CD4-positive, alpha-beta T cell treated with Interleukin-17A for 4 hours (primary cell): ENCODE data around the gene ERCC2.
"Not testable (repeated sequence)": the region's sequence is repeated elsewhere in the genome, so short reads cannot be mapped to it uniquely, and the experiment has no call there.

Source experiments
- DNase-seq: peaks from one replicate; pipeline ENCODE4 v3.0.0-alpha.2; 2020; ENCODE audit warnings: mixed read lengths

The ERCC2 gene

DNA sequence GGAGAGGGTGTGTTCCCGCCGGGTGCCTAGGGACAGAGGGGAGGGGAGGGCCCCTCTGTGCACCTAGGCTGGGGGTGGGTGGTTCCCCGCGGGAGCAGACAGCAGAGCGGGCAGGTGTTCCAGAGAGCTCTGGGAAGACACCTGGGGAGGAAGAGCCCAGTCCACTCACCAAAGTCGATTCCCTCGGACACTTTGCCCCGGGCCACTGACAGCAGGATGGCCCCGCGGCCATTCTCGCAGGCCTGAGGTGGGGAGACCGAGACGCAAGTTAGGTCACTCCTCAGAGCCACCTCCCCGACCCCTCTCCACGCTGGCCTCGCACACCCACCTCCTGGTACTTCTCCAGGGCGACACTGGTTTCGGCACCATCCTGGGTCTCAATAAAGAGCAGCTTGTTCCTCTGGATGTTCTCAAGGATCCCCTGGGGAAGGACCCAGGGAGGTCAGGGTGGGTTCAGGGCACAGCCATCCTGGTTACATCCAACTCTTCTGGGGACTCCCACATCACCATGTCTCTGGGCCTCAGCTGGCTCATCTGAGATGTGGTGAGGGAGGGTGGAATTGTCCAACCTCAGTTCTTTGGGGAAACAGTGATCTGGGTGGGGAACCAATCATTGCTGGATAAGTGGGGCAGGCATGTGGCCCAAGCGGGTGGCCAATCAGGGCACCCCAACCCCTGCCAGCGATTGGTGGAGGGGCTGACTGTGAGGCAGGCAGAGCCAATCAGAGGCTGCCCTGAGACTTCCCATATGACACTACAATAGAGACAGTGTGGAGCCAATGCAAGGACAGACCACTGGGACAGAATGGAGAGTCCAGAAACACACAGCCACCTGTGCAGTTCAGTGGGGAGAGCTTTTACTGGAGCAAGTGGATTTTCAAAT, 17.2 kb downstream of the ERCC2 start:
- no peak for DNase-seq

DNA sequence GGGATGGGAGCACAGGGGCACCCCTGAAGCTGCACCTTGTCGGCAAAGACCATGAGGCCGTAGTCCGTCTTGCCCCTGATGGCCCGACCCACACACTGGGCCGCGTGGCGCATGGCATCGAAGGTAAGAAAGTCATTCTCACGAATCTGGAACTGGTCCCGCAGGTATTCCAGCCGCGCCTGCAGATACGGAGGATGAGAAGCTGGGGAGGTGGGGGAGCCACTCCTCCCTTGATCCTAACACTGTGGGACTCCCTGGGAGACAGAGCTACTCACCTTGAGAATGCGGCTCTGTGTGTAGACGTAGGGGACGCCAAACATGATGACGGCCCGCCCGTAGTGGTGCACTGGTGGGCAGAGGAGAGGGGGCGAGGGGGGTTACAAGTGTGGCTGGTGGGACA, 17.9 kb downstream of the ERCC2 start:
- DNase-seq, result no peak

DNA sequence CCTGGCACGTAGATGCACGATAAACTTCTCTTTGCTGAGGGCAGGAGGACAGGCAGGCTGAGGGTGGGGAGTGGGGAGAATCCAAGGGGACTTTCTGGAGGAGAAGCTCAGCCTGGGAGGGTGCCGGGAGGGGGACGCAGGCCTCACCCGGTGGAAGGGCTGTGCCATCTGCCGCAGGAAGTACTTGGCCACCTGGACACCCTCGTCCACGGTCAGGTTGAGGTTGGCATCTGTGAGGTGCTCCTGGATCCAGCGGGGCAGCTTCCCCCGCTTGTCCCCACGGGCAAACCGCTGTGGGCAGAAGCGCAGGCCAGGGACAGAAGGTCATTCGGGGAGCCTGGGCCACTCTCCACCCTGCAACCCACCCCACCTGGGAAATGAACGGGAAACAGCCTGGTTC, 18.3 kb downstream of the ERCC2 start:
- DNase-seq, result no peak

DNA sequence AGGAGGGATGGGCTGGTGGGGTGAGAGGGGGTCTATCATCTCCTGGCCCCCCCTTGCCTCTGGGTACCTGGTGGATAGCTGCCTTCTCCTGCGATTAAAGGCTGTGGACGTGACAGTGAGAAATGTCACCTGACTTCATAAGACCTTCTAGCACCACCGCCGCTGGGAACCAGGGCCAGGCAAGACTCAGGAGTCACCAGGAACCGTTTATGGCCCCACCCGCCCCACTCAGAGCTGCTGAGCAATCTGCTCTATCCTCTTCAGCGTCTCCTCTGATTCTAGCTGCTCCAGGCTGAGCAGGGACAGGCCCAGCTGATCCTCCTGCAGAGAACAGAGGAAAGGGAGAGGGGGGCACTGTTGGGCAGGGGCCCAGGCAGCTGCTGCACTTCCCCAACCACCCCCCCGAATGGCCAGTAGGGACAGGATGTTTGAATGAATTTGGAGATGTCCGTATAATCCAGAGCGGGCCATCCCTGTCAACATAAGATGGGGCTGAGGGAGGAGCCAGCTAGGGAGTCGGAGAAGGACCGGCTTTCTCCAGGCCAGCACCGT, 18.9 kb downstream of the ERCC2 start:
- DNase-seq, result no peak

GRCh38 chr19:45350477-45351058, 19.8 kb downstream of the ERCC2 start:
- no peak for DNase-seq

- no peak for DNase-seq
These were observed 20.9 kb downstream of the ERCC2 start for GRCh38 chr19:45349430-45349941.

DNA sequence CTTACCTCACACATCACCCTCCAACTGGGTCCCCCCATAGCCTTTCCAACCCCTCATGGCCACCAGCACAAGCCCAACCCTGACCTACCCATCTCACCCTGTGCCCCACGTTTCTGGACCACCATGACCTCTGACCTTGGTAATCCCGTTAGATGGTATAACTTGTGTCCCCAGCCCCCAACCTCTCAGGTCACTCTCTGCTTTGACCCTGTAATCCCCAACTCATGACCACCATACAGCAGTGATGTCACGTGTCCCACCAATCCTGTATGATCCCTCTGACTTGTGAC, 21.3 kb downstream of the ERCC2 start:
- DNase-seq, result no peak

DNA sequence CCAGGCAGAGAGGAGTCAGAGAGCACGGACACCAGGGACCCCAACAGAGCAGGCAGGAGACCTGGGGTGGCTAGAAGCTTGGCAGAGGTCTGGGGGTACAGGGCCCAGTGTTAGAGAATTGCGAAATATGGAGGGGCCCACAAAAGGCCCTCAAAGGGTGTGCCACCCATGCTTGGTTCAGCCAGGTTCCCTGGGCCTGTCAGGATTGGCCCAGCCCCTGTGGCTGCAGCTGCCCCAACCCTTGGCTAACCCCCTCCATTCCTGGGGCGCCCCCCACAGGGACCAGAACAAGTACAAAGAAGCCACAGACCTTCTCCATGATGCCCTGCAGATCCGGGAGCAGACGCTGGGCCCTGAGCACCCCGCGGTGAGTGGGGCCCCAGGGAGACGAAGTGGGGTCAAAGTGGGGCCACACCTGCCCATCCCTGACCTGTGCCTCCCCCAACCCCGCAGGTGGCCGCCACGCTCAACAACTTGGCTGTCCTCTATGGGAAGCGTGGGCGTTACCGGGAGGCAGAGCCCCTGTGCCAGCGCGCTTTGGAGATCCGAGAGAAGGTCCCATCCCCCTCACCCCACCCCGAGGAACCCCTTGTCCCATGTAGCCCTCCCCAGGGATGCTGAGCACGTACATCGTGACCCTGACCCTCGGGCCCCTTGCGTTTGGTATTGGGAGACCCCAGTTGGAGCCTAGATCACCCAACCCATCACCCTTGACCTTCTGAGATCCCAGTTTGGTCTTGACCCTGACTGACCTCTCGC, 21.8 kb downstream of the ERCC2 start:
- DNase-seq, result no peak

DNA sequence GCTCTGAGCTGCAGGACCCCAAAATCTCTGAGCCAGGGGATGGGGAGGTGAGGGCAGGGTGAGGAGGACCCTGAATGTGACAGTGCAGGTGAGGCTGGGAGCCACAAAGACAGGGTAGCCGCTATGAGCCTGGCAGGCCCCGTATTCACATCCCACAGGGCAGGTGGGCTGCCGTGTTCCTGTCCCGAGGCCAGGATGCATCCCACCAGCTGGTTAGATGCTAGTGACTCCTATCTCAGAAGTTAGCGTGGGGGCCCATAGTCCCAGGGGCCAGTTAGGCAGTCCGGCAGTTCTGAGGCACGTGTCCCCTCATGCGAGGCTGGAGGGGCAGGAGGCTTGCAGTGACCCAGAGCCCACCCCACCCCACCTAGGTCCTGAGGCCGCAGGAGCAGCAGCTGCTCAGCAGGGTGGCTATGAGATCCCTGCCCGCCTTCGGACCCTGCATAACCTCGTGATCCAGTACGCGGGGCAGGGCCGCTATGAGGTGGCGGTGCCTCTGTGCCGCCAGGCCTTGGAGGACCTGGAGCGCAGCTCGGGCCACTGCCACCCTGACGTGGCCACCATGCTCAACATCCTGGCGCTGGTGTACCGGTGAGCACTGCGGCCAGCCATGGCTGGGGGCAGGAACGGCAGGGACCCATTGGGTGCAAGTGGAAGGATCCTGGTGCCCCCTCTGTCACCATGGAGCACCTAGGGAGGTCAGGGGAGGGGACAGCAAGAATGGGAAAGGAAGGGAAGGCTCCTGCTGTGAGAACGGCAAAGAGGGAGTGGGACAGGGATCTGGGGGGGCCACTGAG, 22.6 kb downstream of the ERCC2 start:
- no peak for DNase-seq

- DNase-seq, result no peak
These were observed 23.9 kb downstream of the ERCC2 start for GRCh38 chr19:45346449-45346848.

DNA sequence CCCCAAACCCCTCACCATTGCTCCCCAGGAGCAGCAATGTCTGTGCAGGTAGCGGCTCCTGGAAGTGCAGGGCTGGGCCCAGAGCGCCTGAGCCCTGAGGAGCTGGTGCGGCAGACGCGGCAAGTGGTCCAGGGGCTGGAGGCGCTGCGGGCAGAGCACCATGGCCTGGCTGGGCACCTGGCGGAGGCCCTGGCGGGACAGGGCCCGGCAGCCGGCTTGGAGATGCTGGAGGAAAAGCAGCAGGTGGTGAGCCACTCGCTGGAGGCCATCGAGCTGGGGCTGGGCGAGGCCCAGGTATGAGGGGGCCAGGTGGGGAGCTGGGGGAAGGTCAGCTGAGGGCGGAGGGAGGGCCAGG, 24.9 kb downstream of the ERCC2 start:
- no peak for DNase-seq

- no peak for DNase-seq
These were observed 25.5 kb downstream of the ERCC2 start for GRCh38 chr19:45344621-45345505.

GRCh38 chr19:45342911-45343310, 27.5 kb downstream of the ERCC2 start:
- DNase-seq, result no peak

DNA sequence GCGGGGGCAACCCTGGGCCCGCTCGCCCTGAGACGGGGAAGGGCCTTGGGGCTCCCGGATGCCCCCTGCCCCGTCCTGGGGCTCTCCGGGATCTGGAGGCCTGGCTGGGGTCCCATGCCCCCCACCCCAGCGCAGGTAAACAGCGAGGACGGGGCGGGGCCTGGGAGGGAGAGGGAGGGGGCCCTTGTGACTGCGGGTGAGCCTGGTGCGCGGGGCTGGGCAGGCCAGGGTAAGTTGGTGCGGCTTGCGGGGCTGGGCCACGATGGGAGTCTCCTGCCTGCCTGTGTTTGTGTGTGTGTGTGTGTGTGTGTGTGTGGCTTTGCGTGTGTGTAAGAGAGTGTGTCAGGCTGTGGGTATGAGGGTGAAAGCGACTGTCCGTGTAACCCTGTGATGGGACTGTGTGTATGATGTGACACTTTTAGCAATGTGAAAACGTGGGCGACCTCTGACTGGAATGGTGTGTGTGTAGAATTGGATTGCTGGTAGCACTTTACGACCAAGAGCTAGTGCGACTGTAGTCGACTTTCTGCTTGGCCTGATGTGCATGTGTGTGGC, 29.4 kb downstream of the ERCC2 start:
- DNase-seq, result no peak

DNA sequence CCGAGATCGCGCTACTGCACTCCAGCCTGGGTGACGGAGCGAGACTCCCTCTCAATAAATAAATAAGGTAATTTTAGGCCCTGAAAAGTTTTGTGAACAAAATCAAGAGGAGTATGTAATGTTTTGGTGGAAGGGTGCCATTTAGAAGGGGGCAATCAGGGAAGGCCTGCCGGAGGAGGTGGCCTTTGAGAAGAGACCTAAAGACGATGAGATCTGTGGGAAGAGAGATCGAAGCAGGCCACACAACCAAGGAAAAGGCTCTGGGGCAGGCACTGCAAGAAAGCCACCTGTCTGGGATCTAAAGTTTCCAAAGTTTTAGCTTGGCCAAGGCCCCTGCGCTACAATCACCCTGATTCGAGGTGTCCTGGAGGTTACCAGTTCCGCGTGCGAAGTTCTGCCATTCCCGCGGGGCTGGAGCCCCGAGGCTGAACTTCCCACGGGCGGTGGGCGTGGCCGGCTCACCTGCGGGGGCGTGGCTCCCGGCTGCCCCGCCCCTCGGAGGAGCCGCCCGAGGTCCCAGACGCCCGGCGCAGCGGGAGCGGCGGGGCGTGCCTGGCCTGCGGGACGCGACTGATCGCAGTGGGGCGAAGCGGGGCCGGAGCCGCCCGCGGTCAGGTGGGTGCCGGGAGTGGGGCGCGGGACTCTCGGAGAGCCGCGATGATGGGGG, 30.0 kb downstream of the ERCC2 start, which contains the start of gene KLC3:
Gene KLC3 (plus strand): TSS at position 519 of the 667 bp plus-strand sequence. CDS start 4,792 bp downstream, outside the sequence.
- DNase-seq, result peak; percentile 47

DNA sequence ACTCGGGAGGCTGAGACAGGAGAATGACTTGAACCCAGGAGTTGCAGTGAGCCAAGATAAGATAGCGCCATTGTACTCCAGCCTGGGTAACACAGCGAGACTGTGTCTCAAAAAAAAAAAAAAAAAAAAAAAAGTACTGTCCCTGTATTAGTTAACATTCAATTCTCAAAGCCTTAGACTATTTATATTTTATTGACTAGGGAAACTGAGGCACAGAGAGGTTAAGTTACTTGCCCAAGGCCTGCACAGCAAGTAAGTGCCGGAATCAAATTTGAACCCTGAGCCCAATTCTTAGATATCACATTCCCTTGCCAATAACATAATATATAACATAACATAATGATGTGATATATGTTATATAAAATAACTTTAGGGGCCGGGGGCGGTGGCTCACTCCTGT, 30.7 kb downstream of the ERCC2 start:
- DNase-seq, result no peak

- DNase-seq, result no peak
These were observed 33.6 kb downstream of the ERCC2 start for GRCh38 chr19:45336696-45337251.

DNA sequence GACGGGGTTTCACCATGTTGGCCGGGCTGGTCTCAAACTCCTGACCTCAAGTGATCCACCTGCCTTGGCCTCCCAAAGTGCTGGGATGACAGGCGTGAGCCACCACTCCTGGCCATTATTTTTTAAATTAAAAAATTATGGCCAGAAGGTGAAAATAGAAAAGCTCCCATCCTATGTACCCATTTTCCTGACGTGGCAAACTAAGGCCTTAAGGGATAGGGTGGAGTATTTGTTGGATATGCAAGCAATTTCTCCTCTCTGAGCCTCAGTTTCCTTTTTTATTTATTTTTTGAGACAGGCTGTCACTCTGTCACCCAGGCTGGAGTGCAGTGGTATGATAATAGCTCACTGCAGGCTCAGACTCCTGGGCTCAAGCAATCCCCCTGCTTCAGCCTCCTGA, 35.5 kb downstream of the ERCC2 start:
- not testable (repeated sequence) for DNase-seq

DNA sequence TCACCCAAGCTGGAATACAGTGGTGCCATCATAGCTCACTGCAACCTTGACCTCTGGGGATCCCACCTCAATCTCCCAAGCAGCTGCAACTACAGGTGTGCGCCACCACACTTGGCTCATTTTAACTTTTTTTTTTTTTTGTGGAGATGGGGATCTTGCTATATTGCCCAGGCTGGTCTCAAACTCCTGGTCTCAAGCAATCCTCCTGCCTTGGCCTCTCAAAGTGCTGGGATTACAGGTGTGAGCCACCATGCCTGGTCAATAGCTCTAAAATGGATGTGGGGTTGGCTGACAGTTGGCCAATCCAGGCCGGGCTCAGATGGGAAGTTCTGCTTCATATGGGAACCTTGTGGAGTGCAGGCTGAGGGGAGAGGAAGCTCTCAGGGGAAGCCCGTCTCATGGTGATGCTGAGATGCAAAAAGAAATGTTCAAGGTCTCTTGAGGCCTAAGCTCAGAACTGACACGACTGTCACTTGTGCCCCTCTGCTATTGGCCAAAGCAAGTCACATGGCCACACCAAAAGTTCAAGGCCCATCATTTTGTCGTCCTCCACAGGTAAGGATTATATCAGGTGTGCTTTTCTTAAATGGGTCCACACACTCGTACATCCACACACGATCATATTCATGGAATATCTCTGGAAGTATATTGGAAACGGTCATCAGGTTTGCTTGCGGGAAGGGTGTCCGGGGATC, 36.6 kb downstream of the ERCC2 start:
- no peak for DNase-seq

- no peak for DNase-seq
These were observed 39.0 kb downstream of the ERCC2 start for GRCh38 chr19:45331411-45331810.
